Right lung (tissue), 10 donors: Measurements from ENCODE around the gene MKX. TPM values are rescaled to one million over a fixed set of nuclear protein-coding genes. Genes with fewer than 3 reads are reported as not detected.

Source experiments
- DNase-seq, 2 donors: peaks; one replicate each; pipeline ENCODE4 v3.0.0-alpha.2; 2013
- long read RNA-seq, 8 donors: transcript quantifications; one replicate each; lab custom pipeline, GENCODE V29; 2026
- polyA plus RNA-seq, 5 donors: library from polyadenylated mRNA; unstranded; fragments of 120-200 nt; gene quantifications; one replicate each; pipeline versions ENCODE4 v1.2.1 to v1.2.3, GENCODE V29; 2013; ENCODE audit warnings: inconsistent platforms in 1 of 5, low replicate concordance in 1 of 5; ENCODE audit not compliant: insufficient read length in 5 of 5, insufficient read depth in 1 of 5

The MKX gene, protein sequence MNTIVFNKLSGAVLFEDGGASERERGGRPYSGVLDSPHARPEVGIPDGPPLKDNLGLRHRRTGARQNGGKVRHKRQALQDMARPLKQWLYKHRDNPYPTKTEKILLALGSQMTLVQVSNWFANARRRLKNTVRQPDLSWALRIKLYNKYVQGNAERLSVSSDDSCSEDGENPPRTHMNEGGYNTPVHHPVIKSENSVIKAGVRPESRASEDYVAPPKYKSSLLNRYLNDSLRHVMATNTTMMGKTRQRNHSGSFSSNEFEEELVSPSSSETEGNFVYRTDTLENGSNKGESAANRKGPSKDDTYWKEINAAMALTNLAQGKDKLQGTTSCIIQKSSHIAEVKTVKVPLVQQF
- 1 to 10 TPM in 2 of 5 donors, under 1 TPM in 3; 0.85 to 1.6 (median 0.91) TPM for polyA plus RNA-seq
- long read RNA-seq, donor 1: 0 reads
- long read RNA-seq, donor 2: 0 reads
- long read RNA-seq, donor 3: 0 reads
- long read RNA-seq, donor 4: 0 reads
- long read RNA-seq, donor 5: 0 reads
- long read RNA-seq, donor 6: 0 reads
- long read RNA-seq, donor 7: 0 reads
- long read RNA-seq, donor 8: 0 reads

DNA sequence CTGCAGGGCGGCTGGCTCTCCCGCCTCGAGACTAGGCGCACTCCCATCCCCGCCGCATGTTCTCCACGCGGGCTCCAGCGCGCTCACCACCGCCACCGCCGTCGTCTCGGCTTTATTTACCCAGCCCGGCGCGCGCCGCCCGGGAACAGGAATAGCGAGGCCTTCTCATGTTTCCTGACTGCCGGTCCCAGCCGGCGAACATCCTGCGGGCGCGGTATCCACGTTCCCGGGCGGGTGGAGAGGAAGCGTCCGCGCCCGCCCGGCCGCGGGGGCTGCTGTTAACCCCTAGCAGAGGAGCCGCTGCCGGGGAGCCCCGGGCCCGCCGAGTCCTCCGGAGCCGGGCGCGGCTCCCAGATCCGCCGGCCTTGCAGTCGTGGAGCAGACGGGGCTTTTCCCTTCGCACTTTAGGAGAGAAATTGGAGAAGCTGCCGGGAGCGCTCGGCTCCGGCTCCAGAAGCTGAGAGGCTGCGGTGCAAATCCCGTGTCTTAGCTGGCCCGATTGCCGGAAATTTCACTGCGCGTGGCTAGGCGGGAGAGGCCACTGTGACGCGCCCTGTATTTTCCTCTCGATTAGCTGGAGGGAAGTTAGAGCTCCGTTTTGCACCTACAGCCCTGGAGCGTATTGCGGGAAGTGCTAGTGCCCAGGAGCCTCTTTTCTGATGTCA, at the start of gene MKX:
MKX (minus strand) TSS at position 88 of the 665 bp plus-strand sequence. CDS start 2,404 bp downstream, outside the sequence.
- peak; percentile 54 to 57 for DNase-seq

DNA sequence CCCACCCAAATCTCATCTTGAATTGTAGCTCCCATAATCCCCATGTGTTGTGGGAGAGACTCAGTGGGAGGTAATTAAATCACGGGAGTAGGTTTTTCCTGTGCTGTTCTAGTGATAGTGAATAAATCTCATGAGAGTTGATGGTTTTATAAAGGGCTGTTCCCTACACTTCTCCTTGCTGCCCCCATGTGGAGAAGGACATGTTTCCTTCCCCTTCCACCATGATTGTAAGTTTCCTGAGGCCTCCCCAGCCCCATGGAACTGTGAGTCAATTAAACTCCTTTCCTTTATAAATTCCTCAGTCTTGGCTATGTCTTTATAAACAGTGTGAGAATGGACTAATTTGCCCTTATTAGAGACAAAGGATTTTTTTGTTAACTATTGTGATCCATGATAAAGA, 48.5 kb upstream of the MKX start:
- no peak for DNase-seq

DNA sequence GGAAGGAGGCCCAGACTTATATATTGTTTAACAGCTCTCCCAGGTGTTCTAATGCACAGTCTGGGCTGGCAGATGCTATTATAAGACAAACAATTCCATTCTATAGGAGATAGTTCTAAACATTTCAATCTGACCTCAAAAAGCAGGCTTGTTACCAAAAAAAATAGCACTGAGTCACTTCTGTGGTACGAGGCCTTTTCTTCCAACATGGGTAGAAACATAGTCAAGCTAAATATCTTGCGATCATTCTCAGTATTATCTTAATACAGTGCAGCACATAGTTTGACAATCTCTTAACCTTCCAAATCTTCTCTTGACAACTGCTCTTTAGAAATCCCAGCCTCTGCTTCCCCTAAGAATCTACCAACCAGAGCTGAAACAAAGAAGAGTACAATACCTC, 46.6 kb upstream of the MKX start:
- no peak for DNase-seq

DNA sequence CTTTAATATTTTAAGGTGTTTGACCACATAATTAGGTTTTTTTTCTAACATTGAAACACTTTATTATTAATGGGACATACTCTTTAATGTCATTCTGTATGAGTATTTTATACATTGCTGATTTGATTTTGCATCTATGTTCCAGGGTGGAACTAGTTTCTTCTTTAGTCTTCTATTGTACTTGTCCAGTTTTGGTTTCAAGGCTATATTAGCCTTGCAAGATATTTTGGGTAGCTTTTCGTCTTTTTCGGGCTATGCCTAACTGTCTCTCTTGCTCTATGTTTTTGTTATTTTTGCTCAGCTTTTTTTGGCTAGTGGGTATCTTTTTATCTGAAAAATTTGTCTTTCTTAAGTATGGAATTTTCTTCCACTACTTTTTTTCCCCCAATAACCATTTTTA, 38.7 kb upstream of the MKX start:
- no peak for DNase-seq

GRCh38 chr10:27783660-27784059, 38.0 kb upstream of the MKX start:
- DNase-seq: no peak

- DNase-seq: peak; percentile 18 to 20
Observed at GRCh38 chr10:27779462-27780015, 33.9 kb upstream of the MKX start.

DNA sequence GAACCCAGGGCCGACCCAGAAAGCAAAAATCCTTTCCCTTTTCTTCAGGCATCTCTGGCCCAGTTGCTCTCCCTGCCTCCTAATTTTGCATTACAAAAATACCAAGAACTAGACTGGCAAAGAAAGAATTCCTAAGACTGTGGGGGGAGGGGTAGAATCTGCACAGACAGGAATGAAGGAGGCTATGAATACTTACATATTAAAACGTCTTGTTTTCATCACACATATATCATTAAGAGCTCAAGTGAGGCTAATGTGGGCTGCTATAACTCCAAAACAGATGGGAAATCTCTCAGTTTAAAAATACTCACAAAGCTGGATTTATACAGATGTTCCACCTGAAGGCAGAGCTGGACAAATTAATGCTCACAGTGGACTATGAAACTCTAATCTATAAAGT, 29.2 kb upstream of the MKX start:
- no peak for DNase-seq

DNA sequence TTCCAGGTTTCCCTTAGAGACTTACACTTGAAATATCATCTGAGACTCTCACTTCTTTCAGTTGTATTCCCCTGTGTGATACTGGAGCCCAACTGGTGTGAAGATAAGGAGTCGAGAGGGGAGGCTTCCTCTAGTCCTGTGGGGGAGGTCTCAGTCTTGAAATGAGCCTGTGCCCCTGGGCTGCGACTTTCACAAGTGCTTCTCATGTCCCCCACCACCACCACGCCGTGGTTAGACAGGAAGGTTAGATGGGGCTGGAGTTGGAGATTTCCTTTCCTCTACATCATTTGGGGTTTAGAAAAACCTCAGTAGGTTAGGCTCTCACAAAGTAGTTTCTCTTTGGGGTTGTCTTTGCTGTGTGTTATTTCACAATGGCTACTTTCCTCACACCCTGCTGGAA, 25.6 kb upstream of the MKX start:
- no peak for DNase-seq

DNA sequence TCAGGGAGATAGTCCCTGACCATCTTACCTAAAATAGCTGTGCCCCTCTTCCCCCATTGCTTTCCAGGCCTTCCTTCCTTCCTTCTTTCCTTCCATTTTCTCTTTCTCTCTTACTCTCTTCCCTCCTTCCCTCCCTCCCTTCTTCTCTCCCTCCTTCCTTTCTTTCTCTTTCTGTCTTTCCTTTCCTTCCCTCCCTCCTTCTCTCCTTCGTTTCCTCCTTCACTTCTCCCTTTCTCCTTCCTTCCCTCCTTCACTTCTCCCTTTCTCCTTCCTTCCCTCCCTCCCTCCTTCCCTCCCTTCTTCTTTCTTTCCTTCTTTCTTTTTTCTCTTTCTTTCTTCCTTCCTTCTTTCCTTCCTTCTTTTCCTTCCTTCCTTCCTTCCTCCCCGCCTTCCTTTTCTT, 24.6 kb upstream of the MKX start:
- DNase-seq: no peak

- no peak for DNase-seq
Observed at GRCh38 chr10:27760867-27761266, 15.2 kb upstream of the MKX start.

- DNase-seq: no peak
Observed at GRCh38 chr10:27759483-27760272, 14.1 kb upstream of the MKX start.

- DNase-seq: no peak
Observed at GRCh38 chr10:27752673-27753237, 7.1 kb upstream of the MKX start.

DNA sequence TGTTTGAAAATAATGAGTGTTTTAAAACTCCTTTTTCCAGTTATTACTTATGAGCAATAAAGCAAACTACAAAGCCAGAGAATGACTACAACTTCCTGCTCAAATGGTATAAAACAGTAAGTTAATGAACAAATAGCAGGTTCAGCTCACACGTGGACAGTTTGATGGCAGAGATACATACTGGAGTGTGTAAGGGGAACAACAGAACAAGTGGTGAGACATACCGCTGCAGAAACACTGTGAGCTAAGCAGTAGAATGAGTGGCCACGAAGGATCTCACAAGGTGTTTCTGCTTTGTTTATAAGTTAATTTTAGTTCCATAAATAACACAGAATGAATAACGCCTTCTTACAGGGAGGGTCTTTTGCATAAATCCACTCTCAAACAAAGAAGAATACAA, 3.0 kb upstream of the MKX start:
- DNase-seq: no peak

GRCh38 chr10:27747096-27747451, 1.5 kb upstream of the MKX start:
- peak; percentile 11 to 20 for DNase-seq

GRCh38 chr10:27746397-27747095, 927 bp upstream of the MKX start:
- peak in 1 of 2 donors; percentile 4 for DNase-seq

DNA sequence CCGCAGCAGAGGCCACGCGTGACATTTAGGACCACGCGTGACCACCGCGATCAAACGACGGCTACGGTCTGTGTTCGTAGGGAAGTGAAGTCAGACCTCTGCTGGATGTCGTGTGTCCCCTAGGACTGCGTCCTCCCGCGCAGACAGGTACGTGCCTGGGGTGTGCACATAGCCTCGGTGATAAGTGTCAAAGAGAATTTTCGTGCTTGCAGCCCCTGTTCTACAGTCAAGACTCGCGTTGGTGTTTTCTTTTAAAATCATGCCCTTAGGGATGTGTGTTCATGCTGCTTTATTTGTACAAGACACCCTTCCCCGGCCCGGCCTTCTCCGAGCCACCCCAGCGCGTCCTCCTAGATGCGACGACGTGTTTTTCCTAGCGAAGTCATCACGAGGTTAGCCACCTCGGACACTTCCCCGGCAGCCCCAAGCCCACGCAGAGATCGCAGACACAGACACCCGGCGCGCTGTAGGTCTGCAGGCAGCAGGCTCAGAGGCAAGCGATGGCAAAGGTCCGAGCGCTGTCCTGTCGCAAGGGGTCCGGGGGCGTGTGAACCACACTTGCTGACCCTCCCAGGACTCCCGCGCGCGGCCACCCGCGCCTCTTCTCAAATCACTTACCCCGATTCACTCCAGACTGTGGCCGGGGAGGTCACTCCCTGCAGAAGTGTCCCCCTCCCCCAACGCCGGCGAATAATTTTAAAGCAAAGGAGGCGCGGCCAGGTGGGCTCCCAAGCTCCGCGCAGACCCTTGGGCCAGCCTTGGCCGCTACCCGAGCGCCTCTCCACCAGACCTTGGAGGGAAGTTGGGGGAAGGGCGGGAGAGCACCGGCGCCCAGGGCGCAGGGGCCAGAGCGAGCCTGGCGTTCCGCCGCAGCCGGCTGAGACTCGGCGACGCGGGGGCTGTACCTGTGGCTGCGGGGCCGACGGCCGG, 552 bp downstream of the MKX start:
- DNase-seq: peak; percentile 19

GRCh38 chr10:27743877-27744801, 1.5 kb downstream of the MKX start:
- DNase-seq: peak; percentile 35 to 40
